Testis (tissue), 2 donors: ENCODE results near the gene SRRM2.

Source experiments
- POLR2A ChIP-seq: fragments of 450-650 bp; IDR thresholded peaks from one replicate; pipeline ENCODE4 v1.6.1; 2017; ENCODE audit warnings: antibody characterized with exemption, mild to moderate bottlenecking, moderate library complexity
- TF ChIP-seq, protein P1 (sequence below), 3 experiments: fragments of 450-650 bp in 2 of 3; fragments of 200-600 bp in 1 of 3; sonication (generic) in 1 of 3; IDR thresholded peaks; one replicate each; pipeline ENCODE4 v1.5.1; 2016 to 2019; ENCODE audit warnings: antibody characterized with exemption in 3 of 3, mild to moderate bottlenecking in 2 of 3, moderate library complexity in 1 of 3

DNA sequence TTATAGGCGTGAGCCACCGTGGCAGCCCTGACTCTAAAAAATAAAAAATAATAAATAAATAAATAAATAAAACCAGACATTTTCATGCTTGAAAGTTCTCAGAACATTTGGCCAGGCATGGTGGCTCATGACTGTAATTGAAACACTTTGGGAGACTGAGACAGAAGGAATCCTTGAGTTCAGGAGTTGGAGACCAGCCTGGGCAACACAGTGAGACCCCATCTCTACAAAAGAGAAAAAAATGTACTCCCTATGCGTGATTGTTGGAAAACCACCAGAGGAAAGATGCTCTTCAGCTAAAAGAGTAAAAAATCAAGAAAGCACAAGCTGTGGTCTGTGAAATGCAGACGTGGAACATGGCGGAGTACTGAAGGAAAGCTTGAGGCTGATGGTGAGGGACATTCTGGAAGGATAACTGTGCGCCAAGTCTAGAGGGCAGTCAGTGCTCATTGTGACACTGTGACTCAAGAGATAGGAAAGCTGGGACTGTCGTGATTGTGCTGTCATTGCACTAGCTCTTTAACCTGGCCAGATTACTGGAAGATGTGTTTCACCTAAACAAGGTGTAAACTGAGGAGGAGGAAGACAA, 28.3 kb upstream of the SRRM2 start:
- TF ChIP-seq, protein P1, sequence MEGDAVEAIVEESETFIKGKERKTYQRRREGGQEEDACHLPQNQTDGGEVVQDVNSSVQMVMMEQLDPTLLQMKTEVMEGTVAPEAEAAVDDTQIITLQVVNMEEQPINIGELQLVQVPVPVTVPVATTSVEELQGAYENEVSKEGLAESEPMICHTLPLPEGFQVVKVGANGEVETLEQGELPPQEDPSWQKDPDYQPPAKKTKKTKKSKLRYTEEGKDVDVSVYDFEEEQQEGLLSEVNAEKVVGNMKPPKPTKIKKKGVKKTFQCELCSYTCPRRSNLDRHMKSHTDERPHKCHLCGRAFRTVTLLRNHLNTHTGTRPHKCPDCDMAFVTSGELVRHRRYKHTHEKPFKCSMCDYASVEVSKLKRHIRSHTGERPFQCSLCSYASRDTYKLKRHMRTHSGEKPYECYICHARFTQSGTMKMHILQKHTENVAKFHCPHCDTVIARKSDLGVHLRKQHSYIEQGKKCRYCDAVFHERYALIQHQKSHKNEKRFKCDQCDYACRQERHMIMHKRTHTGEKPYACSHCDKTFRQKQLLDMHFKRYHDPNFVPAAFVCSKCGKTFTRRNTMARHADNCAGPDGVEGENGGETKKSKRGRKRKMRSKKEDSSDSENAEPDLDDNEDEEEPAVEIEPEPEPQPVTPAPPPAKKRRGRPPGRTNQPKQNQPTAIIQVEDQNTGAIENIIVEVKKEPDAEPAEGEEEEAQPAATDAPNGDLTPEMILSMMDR (IDR thresholded peaks at IDR 0.05) = no peak
- TF ChIP-seq POLR2A = no peak
